Activated T-helper 1 cell treated with anti-CD3 and anti-CD28 coated beads, Interleukin-12 subunit alpha, Interleukin-12 subunit beta, Interleukin-2, Interleukin-4 antibody, amounts not matched to agents 30 ng/mL and 10 ng/mL and 1 ng/mL, durations not matched to agents 14 hours and 24 hours and 36 hours (primary cell): ENCODE measurements around the gene SLC4A7. TPM values are rescaled to one million over a fixed set of nuclear protein-coding genes. Genes with fewer than 3 reads are reported as not detected.

Experiments
- DNase-seq: peaks from one replicate; pipeline ENCODE4 v3.0.0; 2021; ENCODE audit warnings: low spot score
- H3K27ac Mint-ChIP-seq: one replicate; pipeline ENCODE4 v1.8.0; 2021; ENCODE audit warnings: mild to moderate bottlenecking, mixed read lengths
- H3K27me3 Mint-ChIP-seq: one replicate; pipeline ENCODE4 v1.8.0; 2022; ENCODE audit warnings: mild to moderate bottlenecking, moderate library complexity, mixed read lengths; ENCODE audit not compliant: insufficient read depth
- H3K36me3 Mint-ChIP-seq: one replicate; pipeline ENCODE4 v1.8.0; 2021; ENCODE audit warnings: low read depth, mixed read lengths
- H3K4me1 Mint-ChIP-seq: one replicate; pipeline ENCODE4 v1.8.0; 2021; ENCODE audit warnings: low read depth, mixed read lengths
- H3K4me3 Mint-ChIP-seq: one replicate; pipeline ENCODE4 v1.8.0; 2021; ENCODE audit warnings: mild to moderate bottlenecking, moderate library complexity, mixed read lengths
- H3K9me3 Mint-ChIP-seq: one replicate; pipeline ENCODE4 v1.8.0; 2021; ENCODE audit warnings: mixed read lengths
- intact Hi-C: fragments of 100-400 bp; cut with micrococcal nuclease; formaldehyde crosslinking; loops from one replicate; pipeline ENCODE4 v1.15.1; 2024
- total RNA-seq: library from RNA; stranded (reverse); gene quantifications from 2 replicates; pipeline ENCODE4 v1.2.3, GENCODE V29; 2022

The SLC4A7 gene
- total RNA-seq, 1 donor from 2014 or later = 65.5 TPM

DNA sequence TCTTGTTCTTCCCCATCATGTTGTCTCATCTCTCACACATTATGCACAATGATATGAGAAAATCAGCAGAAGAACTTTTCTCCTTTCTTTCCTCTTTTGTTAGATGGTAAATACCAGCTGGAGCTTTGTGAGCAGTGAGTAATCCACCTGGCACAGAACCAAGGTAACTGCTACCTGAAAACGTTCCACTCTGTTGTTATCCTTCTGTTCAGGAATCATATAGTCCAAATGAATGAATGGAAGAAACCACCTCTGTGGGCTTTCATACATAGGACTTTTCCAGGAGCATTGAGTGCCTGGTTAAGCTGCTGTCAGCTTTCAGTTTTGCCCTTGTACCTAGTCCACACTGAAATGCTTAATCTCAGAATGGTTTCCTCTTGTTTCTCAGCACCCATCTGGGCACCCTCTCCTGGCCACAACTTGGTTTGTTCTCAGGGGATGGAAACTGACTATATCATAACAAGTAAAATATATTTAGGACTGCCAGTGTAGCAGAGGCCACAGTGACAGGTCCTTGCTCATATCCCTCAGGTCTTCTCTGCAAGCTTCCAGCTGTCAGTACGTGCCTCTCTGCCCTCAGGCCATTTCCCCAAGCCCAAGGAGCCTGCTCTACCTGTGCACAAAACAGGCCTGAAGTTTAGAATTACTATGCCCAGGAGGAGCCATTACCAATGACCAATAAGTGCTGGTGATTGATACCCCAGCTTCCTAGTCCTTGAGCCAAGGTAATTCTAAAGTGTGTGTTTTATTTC is 23.5 kb upstream of the SLC4A7 start:
- no peak overlapping the region for H3K27ac Mint-ChIP-seq
- no peaks in the 10 kb centered on the region for H3K27me3 Mint-ChIP-seq
- H3K4me1 Mint-ChIP-seq = no peaks in the 10 kb centered on the region
- no peak for DNase-seq
- H3K9me3 Mint-ChIP-seq = no peaks in the 10 kb centered on the region
- H3K36me3 Mint-ChIP-seq = no peaks in the 10 kb centered on the region
- H3K4me3 Mint-ChIP-seq = no peak overlapping the region
- intact Hi-C loops = no loop called here

DNA sequence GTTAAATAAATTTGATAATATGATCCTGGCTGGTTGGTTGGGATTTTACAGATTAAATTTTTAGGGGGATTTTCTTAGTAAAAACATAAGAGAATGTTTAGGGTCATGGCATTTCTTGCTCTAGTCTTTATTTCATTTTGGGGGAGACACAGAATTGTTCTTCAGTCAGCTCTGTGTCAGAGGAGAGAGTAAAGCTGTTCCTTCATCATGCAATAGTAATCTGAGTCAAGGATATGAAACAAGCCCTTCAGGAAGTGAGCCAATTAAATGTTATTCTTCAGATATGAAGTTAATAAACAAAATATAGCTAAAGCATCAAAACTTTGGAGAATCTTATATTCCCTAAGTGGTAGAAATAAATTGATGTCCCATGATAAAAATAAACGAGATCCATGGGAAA is 22.9 kb upstream of the SLC4A7 start:
- H3K4me1 Mint-ChIP-seq = no peaks in the 10 kb centered on the region
- H3K27ac Mint-ChIP-seq = no peak overlapping the region
- intact Hi-C loops = no loop called here
- no peak overlapping the region for H3K4me3 Mint-ChIP-seq
- DNase-seq = no peak
- no peaks in the 10 kb centered on the region for H3K36me3 Mint-ChIP-seq
- H3K9me3 Mint-ChIP-seq = no peaks in the 10 kb centered on the region
- H3K27me3 Mint-ChIP-seq = no peaks in the 10 kb centered on the region

- Mint-ChIP-seq H3K9me3 (no peaks in the 10 kb centered on the region), H3K4me1 (no peaks in the 10 kb centered on the region), H3K36me3 (no peaks in the 10 kb centered on the region), H3K27me3 (no peaks in the 10 kb centered on the region), H3K27ac (no peak overlapping the region), H3K4me3 (no peak overlapping the region)
- no peak for DNase-seq
- intact Hi-C loops = no loop called here
These were observed 20.6 kb upstream of the SLC4A7 start for GRCh38 chr3:27504749-27505148.

DNA sequence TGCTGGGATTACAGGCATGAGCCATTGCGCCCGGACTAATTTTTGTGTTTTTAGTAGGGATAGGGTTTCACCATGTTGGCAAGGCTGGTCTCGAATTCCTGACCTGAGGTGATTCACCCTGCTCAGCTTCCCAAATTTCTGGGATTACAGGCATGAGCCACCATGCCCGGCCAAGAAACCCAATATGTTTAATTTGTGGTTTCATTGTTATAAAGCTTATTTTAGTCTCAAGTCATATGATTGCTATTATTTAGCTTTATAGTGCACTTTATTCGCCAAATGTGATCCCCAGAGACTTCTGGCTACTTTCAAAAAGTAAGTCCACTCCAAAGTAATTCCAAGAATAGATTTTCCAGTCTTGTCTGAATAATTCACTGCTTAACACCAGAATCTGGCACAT is 19.3 kb upstream of the SLC4A7 start:
- no peak for DNase-seq
- Mint-ChIP-seq H3K4me3 (no peak overlapping the region), H3K4me1 (no peaks in the 10 kb centered on the region), H3K27ac (no peak overlapping the region), H3K9me3 (no peaks in the 10 kb centered on the region), H3K27me3 (no peaks in the 10 kb centered on the region), H3K36me3 (no peaks in the 10 kb centered on the region)
- intact Hi-C loops = no loop called here

DNA sequence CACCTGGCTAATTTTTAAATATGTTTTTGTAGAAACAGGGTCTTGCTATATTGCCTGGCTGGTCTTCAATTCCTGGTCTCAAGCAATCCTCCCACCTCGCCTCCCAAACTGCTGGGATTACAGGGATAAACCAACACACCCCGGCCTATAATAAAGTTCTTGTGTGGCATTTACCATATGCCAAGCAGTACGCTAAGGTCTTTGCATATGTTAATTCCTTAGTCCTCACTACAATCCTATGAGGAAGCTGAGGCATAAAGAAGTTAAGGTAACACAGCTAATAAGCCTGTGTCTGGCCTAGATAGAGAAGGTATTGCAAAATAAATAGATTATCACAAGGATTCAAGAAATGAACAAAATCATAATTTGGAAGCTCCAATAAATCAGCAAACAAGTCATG is 17.6 kb upstream of the SLC4A7 start:
- Mint-ChIP-seq H3K36me3 (no peaks in the 10 kb centered on the region), H3K9me3 (no peaks in the 10 kb centered on the region), H3K27me3 (no peaks in the 10 kb centered on the region), H3K4me3 (no peak overlapping the region), H3K4me1 (peaks cover under 1% of the 10 kb centered on the region), H3K27ac (no peak overlapping the region)
- no peak for DNase-seq
- intact Hi-C loops = no loop called here

GRCh38 chr3:27500986-27501385 is 16.8 kb upstream of the SLC4A7 start:
- intact Hi-C loops = no loop called here
- no peak for DNase-seq
- Mint-ChIP-seq H3K4me1 (peaks cover 6% of the 10 kb centered on the region), H3K36me3 (no peaks in the 10 kb centered on the region), H3K27ac (no peak overlapping the region), H3K27me3 (no peaks in the 10 kb centered on the region), H3K4me3 (no peak overlapping the region), H3K9me3 (no peaks in the 10 kb centered on the region)

DNA sequence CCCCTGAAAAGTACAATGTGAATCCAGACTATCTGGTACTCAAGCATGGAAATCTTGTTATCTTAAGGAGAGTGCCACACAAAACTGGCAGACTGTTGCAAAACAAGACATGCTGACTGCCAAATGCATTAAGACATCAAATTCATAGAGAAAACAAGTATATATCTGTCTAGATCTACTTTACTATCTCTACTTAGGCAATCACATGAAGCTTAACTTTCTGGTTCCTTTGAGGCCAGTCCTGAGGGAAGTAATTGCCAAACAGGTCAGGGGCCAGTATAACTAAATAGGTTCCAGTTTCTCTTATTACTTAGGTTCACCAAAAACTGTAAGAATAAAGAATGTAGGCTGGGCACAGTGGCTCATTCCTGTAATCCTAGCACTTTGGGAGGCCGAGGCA is 15.9 kb upstream of the SLC4A7 start:
- no peak for DNase-seq
- Mint-ChIP-seq H3K4me3 (no peak overlapping the region), H3K27me3 (no peaks in the 10 kb centered on the region), H3K36me3 (no peaks in the 10 kb centered on the region), H3K4me1 (peaks cover 6% of the 10 kb centered on the region), H3K9me3 (no peaks in the 10 kb centered on the region), H3K27ac (no peak overlapping the region)
- intact Hi-C loops = no loop called here

GRCh38 chr3:27494784-27495183 is 10.6 kb upstream of the SLC4A7 start:
- Mint-ChIP-seq H3K4me1 (peaks cover 6% of the 10 kb centered on the region), H3K4me3 (no peak overlapping the region), H3K27ac (no peak overlapping the region), H3K36me3 (no peaks in the 10 kb centered on the region), H3K27me3 (peaks cover 2% of the 10 kb centered on the region), H3K9me3 (no peaks in the 10 kb centered on the region)
- no peak for DNase-seq
- intact Hi-C loops = no loop called here

- H3K36me3 Mint-ChIP-seq = no peaks in the 10 kb centered on the region
- H3K27ac Mint-ChIP-seq = no peak overlapping the region
- H3K4me1 Mint-ChIP-seq = no peaks in the 10 kb centered on the region
- intact Hi-C loops = no loop called here
- no peaks in the 10 kb centered on the region for H3K9me3 Mint-ChIP-seq
- H3K4me3 Mint-ChIP-seq = no peak overlapping the region
- DNase-seq = no peak
- H3K27me3 Mint-ChIP-seq = peaks cover 2% of the 10 kb centered on the region
These were observed 4.6 kb upstream of the SLC4A7 start for GRCh38 chr3:27488821-27489220.

- Mint-ChIP-seq H3K27ac (no peak overlapping the region), H3K4me1 (peaks cover 12% of the 10 kb centered on the region)
- intact Hi-C loops = no loop called here
These were observed 3.2 kb upstream of the SLC4A7 start for GRCh38 chr3:27487383-27487782.

DNA sequence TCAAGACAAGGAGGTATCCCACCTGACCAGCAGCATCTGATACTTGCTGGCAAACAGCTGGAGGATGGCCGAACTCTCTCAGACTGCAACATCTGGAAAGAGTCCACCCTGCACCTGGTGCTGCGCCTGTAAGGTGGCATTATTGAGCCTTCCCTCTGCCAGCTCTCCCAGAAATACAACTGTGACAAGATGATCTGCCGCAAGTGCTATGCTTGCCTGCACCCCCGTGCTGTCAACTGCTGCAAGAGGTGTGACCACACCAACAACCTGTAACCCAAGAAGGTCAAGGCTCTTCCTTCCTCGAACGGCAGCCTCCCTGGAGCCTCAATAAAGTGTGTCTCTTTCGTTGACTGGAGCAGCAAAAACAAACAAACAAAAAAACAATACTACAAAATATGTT is 2.2 kb upstream of the SLC4A7 start:
- no peak for DNase-seq
- Mint-ChIP-seq H3K4me3 (peak overlapping the region; percentile 24), H3K9me3 (no peaks in the 10 kb centered on the region), H3K27me3 (peaks cover 2% of the 10 kb centered on the region), H3K36me3 (peaks cover 9% of the 10 kb centered on the region), H3K4me1 (peaks cover 20% of the 10 kb centered on the region), H3K27ac (no peak overlapping the region)
- intact Hi-C loops = no loop called here

More at GRCh38 chr3:27487383-27487782, 3.2 kb upstream of the SLC4A7 start:
- no peak for DNase-seq
- H3K36me3 Mint-ChIP-seq = peaks cover 7% of the 10 kb centered on the region
- H3K9me3 Mint-ChIP-seq = no peaks in the 10 kb centered on the region
- no peak overlapping the region for H3K4me3 Mint-ChIP-seq
- peaks cover 2% of the 10 kb centered on the region for H3K27me3 Mint-ChIP-seq

DNA sequence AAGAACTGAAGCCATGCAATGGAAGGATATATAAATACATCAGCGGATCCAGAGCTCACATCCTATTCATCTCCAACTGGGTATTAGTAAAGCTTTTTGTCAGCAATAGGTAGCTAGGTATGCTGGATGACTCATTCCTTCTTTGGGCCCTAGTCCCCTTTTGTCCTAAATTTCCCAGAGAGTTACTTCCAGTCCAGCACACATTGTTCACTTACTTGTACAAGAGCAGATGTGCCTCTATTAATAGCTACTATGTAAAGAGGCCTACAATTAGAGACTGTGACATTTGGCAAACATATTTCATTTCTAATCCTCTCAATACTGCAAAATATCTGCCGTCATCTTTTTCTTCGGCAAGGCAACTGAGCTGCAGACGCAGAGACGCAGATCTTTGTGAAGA is 1.7 kb upstream of the SLC4A7 start:
- intact Hi-C loops = loop anchor here (2.0 kb wide), 1 partner anchor 1703 kb away; the partner anchor contains the start of gene NGLY1
- Mint-ChIP-seq H3K4me3 (no peak overlapping the region), H3K4me1 (peaks cover 25% of the 10 kb centered on the region), H3K36me3 (peaks cover 13% of the 10 kb centered on the region), H3K9me3 (no peaks in the 10 kb centered on the region), H3K27me3 (peaks cover 2% of the 10 kb centered on the region), H3K27ac (no peak overlapping the region)
- no peak for DNase-seq

GRCh38 chr3:27483117-27484014 is 818 bp downstream of the SLC4A7 start:
- H3K9me3 Mint-ChIP-seq = no peaks in the 10 kb centered on the region
- H3K27ac Mint-ChIP-seq = peak overlapping the region; percentile 97
- H3K4me1 Mint-ChIP-seq = peaks cover 46% of the 10 kb centered on the region
- peaks cover 18% of the 10 kb centered on the region for H3K36me3 Mint-ChIP-seq
- peak; percentile 20 for DNase-seq
- H3K27me3 Mint-ChIP-seq = no peaks in the 10 kb centered on the region
- H3K4me3 Mint-ChIP-seq = peak overlapping the region; percentile 100
- intact Hi-C loops = loop anchor here (1.0 to 5.0 kb wide), 11 partner anchors 28 to 1701 kb away; partner anchors contain the start of genes CMC1, NEK10 and NGLY1
